HG03066 (cell line): ENCODE measurements around the gene MTMR12.
"Not testable (repeated sequence)": the region's sequence is repeated elsewhere in the genome, so short reads cannot be mapped to it uniquely, and the experiment has no call there.

Experiments
- ATAC-seq: cut with Tn5 transposase; IDR thresholded peaks from one replicate; pipeline ENCODE4 v1.9.1; 2021; ENCODE audit warnings: low read depth; ENCODE audit not compliant: unreplicated experiment

MTMR12 gene

GRCh38 chr5:32302835-32303754, 9.6 kb downstream of the MTMR12 start:
- ATAC-seq: no peak

GRCh38 chr5:32301891-32302290, 10.8 kb downstream of the MTMR12 start:
- no peak for ATAC-seq

GRCh38 chr5:32299059-32299677, 13.6 kb downstream of the MTMR12 start:
- ATAC-seq: no peak

GRCh38 chr5:32298059-32298415, 14.7 kb downstream of the MTMR12 start:
- peak; percentile 64 for ATAC-seq

- ATAC-seq: no peak
Observed at GRCh38 chr5:32297181-32298058, 15.3 kb downstream of the MTMR12 start.

GRCh38 chr5:32295966-32296772, 16.6 kb downstream of the MTMR12 start:
- not testable (repeated sequence) for ATAC-seq

- ATAC-seq: no peak
Observed at GRCh38 chr5:32291591-32291990, 21.1 kb downstream of the MTMR12 start.

- ATAC-seq: peak; percentile 54
Observed at GRCh38 chr5:32290922-32291321, 21.8 kb downstream of the MTMR12 start.

GRCh38 chr5:32290501-32290900, 22.2 kb downstream of the MTMR12 start:
- ATAC-seq: not testable (repeated sequence)

- ATAC-seq: not testable (repeated sequence)
Observed at GRCh38 chr5:32289986-32290385, 22.8 kb downstream of the MTMR12 start.

GRCh38 chr5:32288135-32288534, 24.6 kb downstream of the MTMR12 start:
- ATAC-seq: not testable (repeated sequence)

GRCh38 chr5:32287525-32287924, 25.2 kb downstream of the MTMR12 start:
- not testable (repeated sequence) for ATAC-seq

- ATAC-seq: no peak
Observed at GRCh38 chr5:32285510-32286138, 27.1 kb downstream of the MTMR12 start.

- peak; percentile 65 for ATAC-seq
Observed at GRCh38 chr5:32283539-32284377, 29.0 kb downstream of the MTMR12 start.

GRCh38 chr5:32283061-32283460, 29.7 kb downstream of the MTMR12 start:
- ATAC-seq: no peak

GRCh38 chr5:32282633-32283032, 30.1 kb downstream of the MTMR12 start:
- ATAC-seq: no peak

- not testable (repeated sequence) for ATAC-seq
Observed at GRCh38 chr5:32281378-32282133, 31.2 kb downstream of the MTMR12 start.

- peak; percentile 81 for ATAC-seq
Observed at GRCh38 chr5:32280656-32281081, 32.1 kb downstream of the MTMR12 start.
